ENCODE results near the gene ZNF430. TPM values are rescaled to one million over a fixed set of nuclear protein-coding genes. Genes with fewer than 3 reads are reported as not detected.
A peak's percentile ranks its signal among the peaks of the same experiment; 100 is the strongest.
"Not testable (repeated sequence)": the region's sequence is repeated elsewhere in the genome, so short reads cannot be mapped to it uniquely, and the experiment has no call there.

The ZNF430 gene
- total RNA-seq (2014; rRNA removed; shearing (Covaris generic)) = 14.3 and 20.0 TPM in 2 replicates
- polyA plus RNA-seq (2016; fragmentation: Nextera tagmentation; extraction: Ambion mirVana) = 9.6 and 13.1 TPM in 2 replicates
- long read RNA-seq, partial matches to known transcripts = 0 of 2 reads
- long read RNA-seq, other reads (novel, unspliced or antisense) = 2 of 2 reads

GRCh38 chr19:21020298-21021227 is at the start of gene ZNF430:
TSS of gene ZNF430 (plus strand) at chr19:21020657. CDS start at chr19:21020801, 144 bp downstream.
- Mint-ChIP-seq H3K27ac (peak within 1 kb of the TSS; percentile 96), H3K4me3 (peak within 1 kb of the TSS; percentile 99), H3K36me3 (ENCODE audit: low read depth) (peaks cover 37% of the 10 kb centered on the region), H3K4me1 (peaks cover 16% of the 10 kb centered on the region; the same call in 2 of the 3 replicates), H3K9me3 (no peaks in the 10 kb centered on the region), H3K27me3 (ENCODE audit: insufficient read depth, low read depth, poor library complexity) (peaks cover 16% of the 10 kb centered on the region)
- H3K27me3 ChIP-seq (ENCODE audit: insufficient read depth) = no peaks in the 10 kb centered on the region
- peak within 1 kb of the TSS; percentile 91 for H3K4me3 ChIP-seq
- peak within 1 kb of the TSS; percentile 80 for H2AFZ ChIP-seq
- ATAC-seq = peak; percentile 98
- TF ChIP-seq CREB1 (CRISPR knock-in tag; IDR thresholded peaks at IDR 0.05; ENCODE audit: low read depth) = 0 out of 2 replicates have a peak, but pooled peaks have one; percentile 39
- no peak for TF ChIP-seq ZNF114 (CRISPR knock-in tag; IDR thresholded peaks at IDR 0.05)
- no peak for TF ChIP-seq ZNF462 (CRISPR knock-in tag; IDR thresholded peaks at IDR 0.05)
- TF ChIP-seq POLR2AphosphoS5 (IDR thresholded peaks at IDR 0.05; ENCODE audit: low read depth) = peak; percentile 88
- TF ChIP-seq ETS1 (IDR thresholded peaks at IDR 0.05) = 0 out of 2 replicates have a peak, but pooled peaks have one; percentile 26
- no peak for TF ChIP-seq EZH2phosphoT487 (IDR thresholded peaks at IDR 0.05; ENCODE audit: unreplicated experiment)
- no peak for TF ChIP-seq CTCF (conservative IDR thresholded peaks at IDR 0.05; ENCODE audit: low read depth in 2 of 2)
- H4K20me1 ChIP-seq (replicated peaks; ENCODE audit: insufficient read depth) = peaks cover 10% of the 10 kb centered on the region; the same call in 1 of the 2 replicates
- no peaks in the 10 kb centered on the region for H3F3A ChIP-seq (replicated peaks; ENCODE audit: low read depth)
- H3K9me2 ChIP-seq (ENCODE audit: insufficient read depth) = no peaks in the 10 kb centered on the region
- H3K79me2 ChIP-seq (replicated peaks; ENCODE audit: insufficient read depth) = peaks cover 45% of the 10 kb centered on the region
- H3K27ac ChIP-seq (ENCODE audit: low read depth) = peak within 1 kb of the TSS; percentile 79
- peak; percentile 100 for DNase-seq (ENCODE audit: low spot score)
- peaks cover 4% of the 10 kb centered on the region; the same call in 1 of the 2 replicates for H3K36me3 ChIP-seq (ENCODE audit: insufficient read depth)
- peak within 1 kb of the TSS; percentile 96 for H3K4me2 ChIP-seq
- peaks cover 30% of the 10 kb centered on the region for H3K4me1 ChIP-seq (ENCODE audit: insufficient read depth)

GRCh38 chr19:20992788-20993187 is 27.7 kb upstream of the ZNF430 start:
- H3K36me3 ChIP-seq (ENCODE audit: insufficient read depth); H4K20me1 ChIP-seq (replicated peaks; ENCODE audit: insufficient read depth); H3K27me3 ChIP-seq (ENCODE audit: insufficient read depth); H3K27ac ChIP-seq (ENCODE audit: low read depth); H3K27me3 Mint-ChIP-seq (ENCODE audit: insufficient read depth, low read depth, poor library complexity); H3K4me2 ChIP-seq; H3K9me2 ChIP-seq (ENCODE audit: insufficient read depth); H3K79me2 ChIP-seq (replicated peaks; ENCODE audit: insufficient read depth); DNase-seq (ENCODE audit: low spot score); H3K4me3 ChIP-seq; H3K4me1 Mint-ChIP-seq; H3K4me1 ChIP-seq (ENCODE audit: insufficient read depth); H3K4me3 Mint-ChIP-seq; ATAC-seq; H3F3A ChIP-seq (replicated peaks; ENCODE audit: low read depth); H3K27ac Mint-ChIP-seq; H2AFZ ChIP-seq; H3K36me3 Mint-ChIP-seq (ENCODE audit: low read depth): not testable (repeated sequence)
- H3K9me3 Mint-ChIP-seq = peaks cover 60% of the 10 kb centered on the region

All from GM23338 (cell line).